C4-2B (cell line): ENCODE measurements around the gene GP9.

Experiments used
- ZFX ChIP-seq: fragments of 450-650 bp; IDR thresholded peaks from 2 replicates; pipeline ENCODE4 v1.6.1; 2017
- TF ChIP-seq, protein P1 (sequence below): fragments of 450-650 bp; conservative IDR thresholded peaks from 2 replicates; pipeline ENCODE4 v1.5.1; 2017; ENCODE audit warnings: mild to moderate bottlenecking

GRCh38 chr3:129077222-129077621 is 16.6 kb downstream of the GP9 start:
- TF ChIP-seq, protein P1, sequence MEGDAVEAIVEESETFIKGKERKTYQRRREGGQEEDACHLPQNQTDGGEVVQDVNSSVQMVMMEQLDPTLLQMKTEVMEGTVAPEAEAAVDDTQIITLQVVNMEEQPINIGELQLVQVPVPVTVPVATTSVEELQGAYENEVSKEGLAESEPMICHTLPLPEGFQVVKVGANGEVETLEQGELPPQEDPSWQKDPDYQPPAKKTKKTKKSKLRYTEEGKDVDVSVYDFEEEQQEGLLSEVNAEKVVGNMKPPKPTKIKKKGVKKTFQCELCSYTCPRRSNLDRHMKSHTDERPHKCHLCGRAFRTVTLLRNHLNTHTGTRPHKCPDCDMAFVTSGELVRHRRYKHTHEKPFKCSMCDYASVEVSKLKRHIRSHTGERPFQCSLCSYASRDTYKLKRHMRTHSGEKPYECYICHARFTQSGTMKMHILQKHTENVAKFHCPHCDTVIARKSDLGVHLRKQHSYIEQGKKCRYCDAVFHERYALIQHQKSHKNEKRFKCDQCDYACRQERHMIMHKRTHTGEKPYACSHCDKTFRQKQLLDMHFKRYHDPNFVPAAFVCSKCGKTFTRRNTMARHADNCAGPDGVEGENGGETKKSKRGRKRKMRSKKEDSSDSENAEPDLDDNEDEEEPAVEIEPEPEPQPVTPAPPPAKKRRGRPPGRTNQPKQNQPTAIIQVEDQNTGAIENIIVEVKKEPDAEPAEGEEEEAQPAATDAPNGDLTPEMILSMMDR: no peak
- TF ChIP-seq ZFX: no peak
